Measurements from ENCODE around the gene TRIM63. TPM values are rescaled to one million over a fixed set of nuclear protein-coding genes. Genes with fewer than 3 reads are reported as not detected.

Gene TRIM63
- total RNA-seq, 1 experiment from 2014 or later = not detected

DNA sequence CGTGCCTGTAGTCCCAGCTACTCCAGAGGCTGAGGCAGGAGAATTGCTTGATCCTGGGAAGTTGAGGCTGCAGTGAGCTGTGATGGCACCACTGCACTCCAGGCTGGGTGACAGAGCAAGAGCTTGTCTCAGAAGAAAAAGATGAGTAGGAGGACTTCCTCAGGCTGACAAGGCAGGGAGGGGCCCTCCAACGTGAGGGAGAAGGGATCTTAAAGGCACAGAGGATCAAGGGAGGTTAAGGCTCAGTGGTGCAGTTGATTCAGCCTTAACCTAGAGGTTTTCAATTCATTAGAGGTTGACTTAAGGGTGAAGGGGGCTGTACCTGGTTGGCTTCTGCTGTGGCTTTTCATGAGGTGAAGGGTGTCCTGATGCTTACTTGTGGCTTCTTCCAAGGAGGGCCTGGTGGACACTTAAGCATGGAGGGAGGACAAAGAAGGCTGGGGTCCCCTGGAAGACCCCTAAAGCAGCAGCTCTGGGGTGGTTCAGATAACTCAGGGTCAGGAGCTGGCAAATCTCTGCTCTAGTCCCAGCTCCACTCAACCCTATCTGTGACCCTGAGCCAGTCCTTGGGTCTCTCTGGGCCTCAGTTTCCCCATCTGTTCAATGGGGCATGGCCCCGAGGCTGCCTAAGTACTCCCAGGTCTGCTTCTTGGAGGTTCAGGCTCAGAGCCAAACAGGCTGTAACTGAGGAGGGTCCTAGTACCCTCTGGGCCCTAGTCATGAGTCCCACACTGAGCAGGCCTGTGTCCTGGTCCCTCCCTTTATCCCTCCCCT, 39.5 kb downstream of the TRIM63 start:
- no peak for DNase-seq
- no peaks in the 10 kb centered on the region for H3K4me1 ChIP-seq (replicated peaks; ENCODE audit: insufficient read depth)
- H3K4me2 ChIP-seq = no peak overlapping the region
- no peaks in the 10 kb centered on the region for H3F3A ChIP-seq (ENCODE audit: insufficient read depth, low read depth)
- H4K20me1 ChIP-seq (ENCODE audit: insufficient read depth) = no peaks in the 10 kb centered on the region
- BruUV-seq (replicated peaks) = no TSS peak
- ChIA-PET CTCF (no interaction called here), POLR2A (ENCODE audit: unreplicated experiment) (no interaction called here)
- no peaks in the 10 kb centered on the region for H3K9me3 ChIP-seq (ENCODE audit: insufficient read depth, low read depth)
- TF ChIP-seq, protein P1, sequence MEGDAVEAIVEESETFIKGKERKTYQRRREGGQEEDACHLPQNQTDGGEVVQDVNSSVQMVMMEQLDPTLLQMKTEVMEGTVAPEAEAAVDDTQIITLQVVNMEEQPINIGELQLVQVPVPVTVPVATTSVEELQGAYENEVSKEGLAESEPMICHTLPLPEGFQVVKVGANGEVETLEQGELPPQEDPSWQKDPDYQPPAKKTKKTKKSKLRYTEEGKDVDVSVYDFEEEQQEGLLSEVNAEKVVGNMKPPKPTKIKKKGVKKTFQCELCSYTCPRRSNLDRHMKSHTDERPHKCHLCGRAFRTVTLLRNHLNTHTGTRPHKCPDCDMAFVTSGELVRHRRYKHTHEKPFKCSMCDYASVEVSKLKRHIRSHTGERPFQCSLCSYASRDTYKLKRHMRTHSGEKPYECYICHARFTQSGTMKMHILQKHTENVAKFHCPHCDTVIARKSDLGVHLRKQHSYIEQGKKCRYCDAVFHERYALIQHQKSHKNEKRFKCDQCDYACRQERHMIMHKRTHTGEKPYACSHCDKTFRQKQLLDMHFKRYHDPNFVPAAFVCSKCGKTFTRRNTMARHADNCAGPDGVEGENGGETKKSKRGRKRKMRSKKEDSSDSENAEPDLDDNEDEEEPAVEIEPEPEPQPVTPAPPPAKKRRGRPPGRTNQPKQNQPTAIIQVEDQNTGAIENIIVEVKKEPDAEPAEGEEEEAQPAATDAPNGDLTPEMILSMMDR (conservative IDR thresholded peaks at IDR 0.05) = no peak
- TF ChIP-seq EZH2 (IDR thresholded peaks at IDR 0.05; ENCODE audit: low read depth) = no peak
- no peak overlapping the region for H3K27ac ChIP-seq
- H3K27me3 ChIP-seq (ENCODE audit: insufficient read depth, low read depth) = no peaks in the 10 kb centered on the region
- H2AFZ ChIP-seq = no peak overlapping the region
- intact Hi-C loops (cut with micrococcal nuclease; ENCODE audit: unreplicated experiment) = no loop called here
- no peaks in the 10 kb centered on the region for H3K36me3 ChIP-seq (ENCODE audit: low read depth)
- H3K4me3 ChIP-seq = no peak overlapping the region
- no peaks in the 10 kb centered on the region for H3K9me2 ChIP-seq (ENCODE audit: insufficient read depth)
- no peaks in the 10 kb centered on the region for H3K79me2 ChIP-seq (ENCODE audit: low read depth)

DNA sequence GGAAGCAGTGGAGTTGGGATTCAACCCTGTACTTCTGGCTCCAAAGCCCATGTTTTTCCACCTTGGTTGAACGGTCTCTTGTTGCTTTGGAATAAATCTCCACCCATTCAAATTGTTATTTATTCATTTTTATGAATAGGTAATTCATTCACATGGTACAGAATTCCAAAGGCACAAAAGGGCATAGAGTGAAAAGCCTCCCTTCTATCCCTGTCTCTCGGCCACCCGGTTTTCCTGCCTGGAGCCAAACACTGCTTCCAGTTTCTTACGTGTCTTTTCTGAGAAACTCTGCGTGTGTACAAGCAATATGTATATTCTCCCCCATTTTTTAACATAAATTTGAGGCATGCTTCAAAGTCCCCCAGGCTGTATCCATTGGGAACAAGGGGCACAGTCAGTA, 41.9 kb downstream of the TRIM63 start:
- no peak for TF ChIP-seq EZH2 (IDR thresholded peaks at IDR 0.05; ENCODE audit: low read depth)
- TF ChIP-seq, protein P1 (conservative IDR thresholded peaks at IDR 0.05) = no peak
- no peaks in the 10 kb centered on the region for H3K36me3 ChIP-seq (ENCODE audit: low read depth)
- H3F3A ChIP-seq (ENCODE audit: insufficient read depth, low read depth) = no peaks in the 10 kb centered on the region
- no peaks in the 10 kb centered on the region for H4K20me1 ChIP-seq (ENCODE audit: insufficient read depth)
- no peaks in the 10 kb centered on the region for H3K4me1 ChIP-seq (replicated peaks; ENCODE audit: insufficient read depth)
- no peak overlapping the region for H2AFZ ChIP-seq
- ChIA-PET POLR2A (ENCODE audit: unreplicated experiment) (no interaction called here), CTCF (no interaction called here)
- H3K27ac ChIP-seq = no peak overlapping the region
- no peaks in the 10 kb centered on the region for H3K79me2 ChIP-seq (ENCODE audit: low read depth)
- intact Hi-C loops (cut with micrococcal nuclease; ENCODE audit: unreplicated experiment) = no loop called here
- no TSS peak for BruUV-seq (replicated peaks)
- no peak overlapping the region for H3K4me3 ChIP-seq
- no peaks in the 10 kb centered on the region for H3K9me2 ChIP-seq (ENCODE audit: insufficient read depth)
- no peak overlapping the region for H3K4me2 ChIP-seq
- H3K27me3 ChIP-seq (ENCODE audit: insufficient read depth, low read depth) = no peaks in the 10 kb centered on the region
- H3K9me3 ChIP-seq (ENCODE audit: insufficient read depth, low read depth) = no peaks in the 10 kb centered on the region
- no peak for DNase-seq

DNA sequence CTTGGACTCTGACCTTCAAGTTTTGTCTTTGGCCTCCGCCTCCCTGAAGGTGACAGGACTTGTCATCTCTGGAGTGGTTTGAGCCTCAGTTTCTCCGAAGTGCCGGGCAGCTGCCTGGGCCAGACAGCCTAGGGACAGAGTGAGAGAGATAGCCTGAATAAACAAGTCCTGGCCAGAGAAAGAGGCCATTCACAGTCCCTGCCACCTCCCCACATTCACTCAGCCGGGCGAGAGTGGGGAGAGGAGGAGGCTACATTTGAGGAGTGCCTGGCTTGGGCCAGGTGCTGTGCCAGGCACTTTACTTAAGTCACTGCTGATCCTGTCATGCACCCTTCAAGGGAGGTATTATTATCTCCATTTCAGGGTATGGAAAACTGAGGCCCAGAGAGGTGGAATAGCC, 42.4 kb downstream of the TRIM63 start:
- Histone ChIP-seq H3K27ac (no peak overlapping the region), H3K36me3 (ENCODE audit: low read depth) (no peaks in the 10 kb centered on the region), H4K20me1 (ENCODE audit: insufficient read depth) (no peaks in the 10 kb centered on the region), H3K4me2 (no peak overlapping the region), H3K27me3 (ENCODE audit: insufficient read depth, low read depth) (no peaks in the 10 kb centered on the region), H3F3A (ENCODE audit: insufficient read depth, low read depth) (no peaks in the 10 kb centered on the region), H3K4me3 (no peak overlapping the region), H3K9me3 (ENCODE audit: insufficient read depth, low read depth) (no peaks in the 10 kb centered on the region), H3K4me1 (replicated peaks; ENCODE audit: insufficient read depth) (peaks cover 2% of the 10 kb centered on the region; the same call in 1 of the 2 replicates), H2AFZ (no peak overlapping the region), H3K79me2 (ENCODE audit: low read depth) (no peaks in the 10 kb centered on the region), H3K9me2 (ENCODE audit: insufficient read depth) (no peaks in the 10 kb centered on the region)
- TF ChIP-seq, protein P1 (conservative IDR thresholded peaks at IDR 0.05) = no peak
- no peak for TF ChIP-seq EZH2 (IDR thresholded peaks at IDR 0.05; ENCODE audit: low read depth)
- ChIA-PET CTCF (no interaction called here), POLR2A (ENCODE audit: unreplicated experiment) (no interaction called here)
- BruUV-seq (replicated peaks) = no TSS peak
- intact Hi-C loops (cut with micrococcal nuclease; ENCODE audit: unreplicated experiment) = no loop called here
- no peak for DNase-seq

Measured in PC-9 (cell line).